ENCODE data around the gene PDCL2.

DNA sequence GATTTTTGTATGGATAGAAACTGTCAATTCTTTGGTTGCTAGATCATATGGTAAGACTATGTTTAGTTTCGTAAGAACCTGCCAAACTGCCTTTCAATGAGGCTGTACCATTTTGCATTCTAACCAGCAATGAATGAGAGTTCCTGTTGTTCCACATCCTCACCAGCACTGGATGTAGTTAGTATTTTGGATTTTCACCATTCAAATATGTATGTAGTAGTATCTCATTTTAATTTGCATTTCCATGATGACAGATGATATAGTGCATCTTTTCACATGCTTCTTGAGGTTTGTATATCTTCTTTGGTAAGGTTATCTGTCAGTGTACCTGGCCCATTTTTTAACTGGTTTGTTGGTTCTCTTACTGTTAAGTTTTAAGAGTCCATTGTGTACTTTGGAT lies 80.0 kb downstream of the PDCL2 start:
- TF ChIP-seq, protein P1, sequence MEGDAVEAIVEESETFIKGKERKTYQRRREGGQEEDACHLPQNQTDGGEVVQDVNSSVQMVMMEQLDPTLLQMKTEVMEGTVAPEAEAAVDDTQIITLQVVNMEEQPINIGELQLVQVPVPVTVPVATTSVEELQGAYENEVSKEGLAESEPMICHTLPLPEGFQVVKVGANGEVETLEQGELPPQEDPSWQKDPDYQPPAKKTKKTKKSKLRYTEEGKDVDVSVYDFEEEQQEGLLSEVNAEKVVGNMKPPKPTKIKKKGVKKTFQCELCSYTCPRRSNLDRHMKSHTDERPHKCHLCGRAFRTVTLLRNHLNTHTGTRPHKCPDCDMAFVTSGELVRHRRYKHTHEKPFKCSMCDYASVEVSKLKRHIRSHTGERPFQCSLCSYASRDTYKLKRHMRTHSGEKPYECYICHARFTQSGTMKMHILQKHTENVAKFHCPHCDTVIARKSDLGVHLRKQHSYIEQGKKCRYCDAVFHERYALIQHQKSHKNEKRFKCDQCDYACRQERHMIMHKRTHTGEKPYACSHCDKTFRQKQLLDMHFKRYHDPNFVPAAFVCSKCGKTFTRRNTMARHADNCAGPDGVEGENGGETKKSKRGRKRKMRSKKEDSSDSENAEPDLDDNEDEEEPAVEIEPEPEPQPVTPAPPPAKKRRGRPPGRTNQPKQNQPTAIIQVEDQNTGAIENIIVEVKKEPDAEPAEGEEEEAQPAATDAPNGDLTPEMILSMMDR (conservative IDR thresholded peaks at IDR 0.05; ENCODE audit: low read length) = no peak
- TF ChIP-seq EZH2phosphoT487 (IDR thresholded peaks at IDR 0.05; ENCODE audit: borderline replicate concordance) = no peak

All from Loucy (cell line).